GM21529 (cell line): ENCODE results near the gene VNN1.

ENCODE experiments used
- ATAC-seq: cut with Tn5 transposase; IDR thresholded peaks from one replicate; pipeline ENCODE4 v1.9.1; 2021; ENCODE audit not compliant: unreplicated experiment

VNN1 gene, protein sequence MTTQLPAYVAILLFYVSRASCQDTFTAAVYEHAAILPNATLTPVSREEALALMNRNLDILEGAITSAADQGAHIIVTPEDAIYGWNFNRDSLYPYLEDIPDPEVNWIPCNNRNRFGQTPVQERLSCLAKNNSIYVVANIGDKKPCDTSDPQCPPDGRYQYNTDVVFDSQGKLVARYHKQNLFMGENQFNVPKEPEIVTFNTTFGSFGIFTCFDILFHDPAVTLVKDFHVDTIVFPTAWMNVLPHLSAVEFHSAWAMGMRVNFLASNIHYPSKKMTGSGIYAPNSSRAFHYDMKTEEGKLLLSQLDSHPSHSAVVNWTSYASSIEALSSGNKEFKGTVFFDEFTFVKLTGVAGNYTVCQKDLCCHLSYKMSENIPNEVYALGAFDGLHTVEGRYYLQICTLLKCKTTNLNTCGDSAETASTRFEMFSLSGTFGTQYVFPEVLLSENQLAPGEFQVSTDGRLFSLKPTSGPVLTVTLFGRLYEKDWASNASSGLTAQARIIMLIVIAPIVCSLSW

DNA sequence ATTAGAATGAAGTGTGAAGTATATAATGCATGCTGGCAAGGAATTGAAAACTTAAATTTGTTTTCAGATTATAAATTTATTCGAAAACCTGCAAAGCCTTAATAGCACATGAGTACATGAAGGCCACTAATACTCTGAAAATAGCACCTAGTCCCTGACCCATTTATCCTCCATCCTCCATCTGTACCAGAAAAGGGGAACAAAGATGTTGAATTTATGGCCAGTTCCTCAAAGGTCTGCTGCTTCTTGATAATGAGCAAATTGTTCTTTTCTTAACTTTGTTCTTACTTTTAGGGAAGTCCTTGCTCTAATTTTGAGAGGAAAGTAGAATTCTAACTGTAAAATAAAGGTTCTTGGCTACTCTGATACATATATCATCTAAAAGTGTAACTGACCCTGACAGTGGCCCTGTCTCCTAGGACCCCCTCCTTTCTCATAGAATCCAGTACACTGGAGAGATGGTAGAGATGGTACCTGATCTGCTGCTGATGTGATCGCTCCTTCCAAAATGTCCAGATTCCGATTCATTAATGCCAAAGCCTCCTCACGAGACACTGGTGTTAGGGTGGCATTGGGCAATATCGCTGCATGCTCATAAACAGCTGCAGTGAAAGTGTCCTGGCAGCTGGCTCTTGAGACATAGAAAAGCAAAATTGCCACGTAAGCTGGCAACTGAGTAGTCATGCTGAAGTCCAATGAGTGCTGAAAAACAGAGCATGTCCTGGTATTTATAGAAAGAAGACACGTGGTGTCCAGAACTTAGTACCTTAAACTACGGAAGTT lies at the start of gene VNN1:
VNN1 (minus strand) TSS at position 704 of the 783 bp plus-strand sequence; CDS start at position 684, 20 bp downstream.
- ATAC-seq = peak; percentile 65

DNA sequence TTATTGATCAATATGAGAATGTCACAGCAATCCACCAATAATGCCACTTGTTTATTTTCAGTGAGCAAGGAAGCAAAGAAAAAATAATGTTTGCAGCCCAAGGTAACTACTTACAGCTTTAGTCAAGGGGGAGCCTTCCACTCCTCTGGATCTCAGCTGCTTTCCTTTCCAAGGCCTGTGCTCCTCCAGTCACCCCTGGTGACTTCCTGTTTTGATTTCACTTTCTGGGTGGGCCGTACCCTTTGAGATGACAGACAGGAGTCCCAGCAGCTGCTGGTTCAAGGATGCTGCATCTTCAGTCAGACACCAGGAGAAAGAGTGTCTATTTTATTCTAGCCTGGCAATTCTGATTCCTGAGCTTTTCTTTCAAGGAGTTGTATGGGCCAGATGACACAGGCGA lies 49.4 kb upstream of the VNN1 start:
- ATAC-seq = peak; percentile 93

DNA sequence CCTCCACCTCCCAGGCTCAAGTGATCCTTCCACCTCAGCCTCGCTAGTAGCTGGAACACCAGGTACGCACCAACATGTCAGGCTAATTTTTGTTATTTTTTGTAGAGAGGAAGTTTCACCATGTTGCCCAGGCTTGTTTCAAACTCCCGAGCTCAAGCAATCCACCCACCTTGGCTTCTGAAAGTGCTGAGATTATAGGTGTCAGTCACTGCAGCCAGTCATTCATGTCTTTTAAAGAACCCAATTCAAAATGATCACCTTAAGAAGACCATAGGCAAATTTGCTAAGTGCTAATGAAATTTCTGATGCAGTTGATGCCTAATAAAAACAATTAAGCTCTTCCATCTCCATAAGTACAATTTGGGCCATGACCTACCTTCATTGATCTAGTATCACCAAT lies 46.4 kb upstream of the VNN1 start:
- no peak for ATAC-seq

DNA sequence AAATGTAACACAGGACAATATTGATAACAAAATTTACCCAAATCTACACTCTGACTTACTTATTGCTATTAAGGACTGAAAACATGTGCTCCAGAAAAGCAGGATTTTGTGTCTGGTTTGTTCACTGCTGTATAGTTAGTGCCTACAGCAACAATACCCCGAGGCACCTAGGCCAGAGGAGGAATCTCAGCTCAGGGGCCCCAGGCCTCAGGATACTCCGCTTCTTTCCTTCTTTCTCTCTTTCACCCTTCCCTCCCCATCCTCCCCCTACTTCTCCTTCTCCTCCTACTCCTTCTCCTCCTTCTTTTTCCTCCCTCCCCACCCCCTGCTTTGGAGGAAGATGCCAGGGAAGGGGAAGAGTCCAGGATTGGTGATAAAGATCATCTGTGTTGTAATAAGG lies 44.8 kb upstream of the VNN1 start:
- no peak for ATAC-seq

DNA sequence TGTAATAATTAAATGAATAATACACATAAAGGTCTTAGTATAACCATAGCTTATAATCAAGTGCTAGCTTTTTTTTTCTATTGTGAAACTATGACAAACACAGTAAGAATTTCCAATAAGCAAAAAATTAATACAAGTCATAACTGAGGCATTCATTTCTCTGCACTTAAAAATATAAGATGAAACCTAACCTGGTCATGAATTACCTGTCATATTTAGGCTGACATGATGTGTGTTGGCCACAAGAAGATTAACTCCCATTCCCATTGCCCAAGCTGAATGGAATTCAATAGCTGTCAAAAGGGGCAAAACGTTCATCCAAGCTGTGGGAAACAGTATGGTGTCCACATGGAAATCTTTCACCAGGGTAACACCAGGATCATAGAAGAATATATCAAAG lies 38.4 kb upstream of the VNN1 start:
- no peak for ATAC-seq

DNA sequence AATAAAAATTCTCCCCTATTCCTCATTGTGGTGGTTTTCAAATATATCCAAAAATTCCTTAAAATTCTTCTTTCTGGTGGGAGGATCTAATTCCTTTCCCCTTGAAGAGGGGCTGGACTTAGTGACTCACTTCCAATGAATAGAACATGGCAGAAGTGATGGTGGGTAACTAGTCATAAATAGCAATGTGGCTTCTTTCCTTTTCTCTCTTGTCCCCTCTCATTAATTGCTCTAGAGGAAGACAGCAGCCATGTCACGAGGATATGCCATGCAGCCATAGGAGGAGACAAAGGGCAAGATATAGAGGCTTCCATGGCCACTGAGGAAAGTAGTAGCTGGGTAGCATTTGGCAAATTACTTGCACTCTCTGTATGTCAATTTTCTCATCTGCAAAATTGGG lies 38.0 kb upstream of the VNN1 start:
- no peak for ATAC-seq

DNA sequence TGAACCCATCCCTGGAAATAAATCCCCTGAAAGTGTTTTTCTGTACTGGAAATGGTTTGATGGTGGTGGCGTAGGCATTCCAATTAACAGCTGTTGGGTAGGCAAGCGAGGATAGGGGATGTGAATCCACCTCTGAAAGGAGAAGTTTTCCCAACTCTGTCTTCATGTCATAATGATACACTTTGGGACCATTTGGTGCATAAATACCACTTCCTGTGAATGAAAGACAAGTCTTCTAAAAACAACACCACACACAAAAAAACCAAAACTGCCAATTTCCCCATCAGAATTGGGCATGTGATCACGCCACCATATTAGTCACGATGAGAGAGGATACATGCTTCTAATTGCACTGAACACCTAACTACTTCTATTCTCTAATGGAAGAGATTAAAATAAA lies 37.5 kb upstream of the VNN1 start:
- ATAC-seq = peak; percentile 40

DNA sequence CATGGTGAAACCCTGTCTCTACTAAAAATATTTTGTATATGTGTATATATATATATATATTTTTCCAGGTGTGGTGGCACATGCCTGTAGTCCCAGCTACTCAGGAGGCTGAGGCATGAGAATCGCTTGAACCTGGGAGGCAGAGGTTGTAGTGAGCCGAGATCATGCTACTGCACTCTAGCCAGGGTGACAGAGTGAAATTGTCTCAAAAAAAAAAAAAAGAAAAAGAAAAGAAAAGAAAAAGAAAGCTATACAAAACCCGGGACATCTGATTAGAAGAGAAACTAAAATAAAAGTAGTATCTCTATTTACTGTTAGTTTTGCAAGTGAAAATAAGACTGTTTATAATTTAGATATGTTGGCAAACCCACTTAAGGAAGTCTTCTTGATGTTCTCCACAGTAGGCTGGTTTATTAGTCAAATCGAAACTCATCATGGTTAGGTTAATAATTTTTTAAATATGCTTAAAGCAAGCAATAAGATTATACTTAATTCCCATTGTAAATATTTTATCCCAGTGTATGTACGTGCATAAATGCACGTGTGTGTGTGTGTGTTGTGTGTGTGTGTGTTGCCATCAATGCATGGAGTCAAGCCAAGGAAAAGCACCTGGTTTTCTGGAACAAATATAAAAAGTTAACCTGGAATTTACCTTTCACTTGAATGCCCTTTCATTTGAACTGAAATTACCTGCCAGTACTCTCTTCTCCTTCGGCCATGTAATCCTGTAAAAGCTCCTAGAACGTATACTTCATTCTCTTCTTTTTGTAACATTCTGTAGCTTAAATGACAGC lies 36.8 kb upstream of the VNN1 start:
- ATAC-seq = peak; percentile 85

DNA sequence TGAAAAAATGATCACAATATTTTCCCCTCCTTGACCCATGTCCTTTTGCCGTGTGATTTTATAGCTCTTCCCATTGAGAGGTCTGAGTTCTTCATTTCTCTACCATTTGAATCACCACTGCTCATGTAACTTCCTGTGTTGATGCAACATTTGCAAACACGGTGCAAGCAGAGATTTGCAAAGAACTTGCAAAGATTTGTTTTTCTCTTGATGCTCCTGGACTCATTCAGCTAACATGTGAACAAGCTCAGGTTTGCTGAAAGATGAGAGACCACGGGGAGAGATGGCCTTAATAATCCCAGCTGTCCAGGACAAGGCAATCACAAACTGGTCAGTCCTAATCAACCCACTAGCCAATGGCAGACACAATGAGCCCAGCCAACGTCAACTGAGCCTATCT lies 35.3 kb upstream of the VNN1 start:
- ATAC-seq = no peak

DNA sequence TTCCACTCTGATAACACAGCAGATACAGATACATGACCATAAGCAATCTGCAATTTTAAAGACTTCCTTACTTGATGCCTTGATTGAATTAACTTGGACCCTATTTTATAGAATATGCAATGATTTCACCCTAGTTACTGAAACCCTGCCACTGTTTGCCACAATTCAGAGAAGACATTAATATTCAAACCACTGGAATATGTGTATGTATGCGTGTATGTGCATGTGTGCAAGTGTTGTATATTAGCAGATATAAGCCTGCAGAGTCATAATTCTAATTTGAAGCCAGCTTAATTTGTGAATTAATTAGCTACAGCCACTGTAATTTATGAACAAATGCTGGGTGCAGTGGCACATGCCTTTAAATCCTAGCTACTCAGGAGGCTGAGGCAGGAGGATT lies 34.6 kb upstream of the VNN1 start:
- ATAC-seq = no peak

DNA sequence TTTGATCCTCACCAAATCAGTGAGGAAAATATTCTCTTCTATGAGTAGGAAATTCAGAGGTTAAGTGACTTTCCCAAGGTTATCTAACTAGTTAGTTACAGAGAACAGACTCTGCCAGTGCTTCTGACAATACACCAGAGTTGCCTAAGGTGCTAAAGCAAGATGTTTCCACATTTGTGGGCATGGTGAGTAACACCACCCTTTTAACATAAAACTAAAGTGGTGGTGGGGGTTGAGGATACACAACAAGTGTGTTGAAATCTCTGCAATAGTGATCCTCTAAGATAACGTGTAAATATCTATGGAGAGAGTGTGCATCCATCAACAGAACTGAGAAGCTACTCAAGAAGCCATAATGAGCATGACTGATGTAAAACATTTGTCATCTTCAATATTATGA lies 32.2 kb upstream of the VNN1 start:
- no peak for ATAC-seq

DNA sequence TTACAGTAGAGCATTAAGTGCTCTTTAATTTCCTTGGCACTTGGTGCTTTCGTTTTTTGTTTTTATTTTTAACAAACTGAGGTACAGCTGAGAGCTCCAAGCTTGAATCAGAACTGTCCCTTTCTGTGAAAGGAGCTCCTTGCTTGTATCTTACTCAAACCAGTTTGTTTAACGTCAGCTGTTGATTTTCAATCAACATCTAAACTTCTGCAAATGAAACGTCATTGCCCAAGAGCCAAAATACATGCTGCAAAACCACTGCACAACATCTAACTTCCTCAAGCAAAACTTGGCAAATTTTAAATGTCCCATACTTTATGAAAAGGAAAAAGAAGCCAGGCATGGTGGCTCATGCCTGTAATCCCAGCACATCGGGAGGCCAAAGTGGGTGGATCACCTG lies 28.6 kb upstream of the VNN1 start:
- ATAC-seq = no peak

DNA sequence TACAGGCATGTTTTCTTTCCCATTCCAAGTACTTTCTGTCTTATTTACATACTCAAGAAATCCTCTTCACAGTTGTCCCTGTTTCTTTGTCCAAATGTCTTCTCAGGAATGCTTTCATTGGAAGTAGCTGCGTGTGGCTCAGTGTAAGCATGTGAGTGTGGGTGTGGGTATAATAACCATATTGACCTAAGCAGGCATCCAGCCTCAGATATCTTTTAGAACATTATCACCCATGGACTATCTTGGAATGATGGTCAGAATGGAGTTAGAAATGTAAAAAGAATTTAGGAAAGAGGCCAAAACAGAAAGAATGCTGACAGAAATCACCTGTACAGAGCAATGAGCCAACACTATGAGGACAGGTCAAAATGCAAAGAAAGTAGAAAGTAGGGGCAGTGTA lies 27.4 kb upstream of the VNN1 start:
- no peak for ATAC-seq

DNA sequence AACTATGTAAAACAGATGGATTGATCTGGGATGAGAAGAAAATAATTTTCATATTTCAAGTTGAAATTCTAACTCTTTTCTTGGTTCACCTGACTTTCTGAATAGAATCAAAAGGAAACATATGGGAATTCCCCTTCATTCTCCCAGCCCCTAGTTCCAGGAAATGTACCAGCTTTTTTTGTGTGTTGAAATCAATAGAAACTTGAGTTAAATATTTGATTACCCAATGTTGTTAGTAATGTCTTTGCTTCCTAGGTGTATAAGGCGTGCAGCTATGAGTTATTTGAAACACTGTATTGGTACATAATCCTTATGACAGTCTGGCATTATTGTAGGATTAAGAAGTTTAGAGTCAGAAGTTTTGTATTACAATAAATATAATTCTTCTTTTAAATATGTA lies 22.4 kb upstream of the VNN1 start:
- ATAC-seq = no peak

DNA sequence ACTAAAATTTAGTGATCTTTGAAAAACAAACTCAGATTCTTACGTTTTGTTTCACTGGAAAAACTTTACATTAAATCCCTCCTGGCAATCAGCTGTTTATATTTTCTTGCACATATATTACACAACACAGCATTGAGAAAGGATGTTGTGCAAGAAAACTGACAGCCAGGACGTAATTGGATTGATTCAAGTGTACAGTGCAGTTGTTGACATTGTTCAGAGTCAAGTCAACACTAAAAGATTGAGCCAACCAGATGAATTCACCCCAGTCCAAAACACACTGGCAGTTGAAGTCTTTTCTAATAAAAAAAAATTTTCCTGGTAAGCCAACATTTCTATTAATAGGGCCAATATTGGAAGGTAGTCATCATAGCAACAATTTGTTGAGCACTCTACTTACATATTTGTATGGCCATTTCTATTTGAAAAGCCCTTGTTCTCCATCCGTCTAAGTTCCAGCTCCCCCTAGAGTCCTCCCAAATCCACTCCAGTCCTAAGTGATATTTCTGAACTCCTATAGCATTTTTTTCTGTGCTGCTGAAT lies 20.9 kb upstream of the VNN1 start:
- ATAC-seq = no peak

DNA sequence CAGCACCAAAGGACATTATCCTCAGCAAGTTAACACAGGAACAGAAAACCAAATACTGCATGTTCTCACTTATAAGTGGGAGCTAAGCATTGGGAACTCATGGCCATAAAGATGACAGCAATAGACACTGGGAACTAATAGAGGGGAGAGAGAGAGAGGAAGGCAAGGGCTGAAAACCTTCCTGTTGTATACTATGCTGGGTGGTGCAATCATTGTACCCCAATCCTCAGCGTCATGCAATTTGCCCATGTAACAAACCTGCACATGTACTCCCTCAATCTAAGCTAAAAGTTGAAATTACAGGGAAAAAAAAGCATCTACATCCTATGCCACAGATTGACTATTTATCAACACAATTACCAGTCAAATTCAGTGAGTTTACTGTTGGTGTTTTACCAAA lies 20.0 kb upstream of the VNN1 start:
- ATAC-seq = no peak

DNA sequence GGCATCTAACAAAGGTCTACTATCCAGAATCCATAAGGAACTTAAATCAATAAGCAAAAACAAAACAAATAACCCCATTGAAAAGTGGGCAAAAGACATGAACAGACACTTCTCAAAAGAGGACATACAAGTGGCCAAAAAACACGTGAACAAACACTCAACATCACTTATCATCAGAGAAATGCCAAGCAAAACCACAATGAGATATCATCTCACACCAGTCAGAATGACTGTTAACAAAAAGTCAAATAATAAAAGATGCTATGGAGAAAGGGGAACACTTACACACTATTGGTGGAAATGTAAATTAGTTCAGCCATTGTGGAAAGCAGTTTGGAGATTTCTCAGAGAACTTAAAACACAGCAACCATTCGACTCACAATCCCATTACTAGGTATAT lies 19.4 kb upstream of the VNN1 start:
- ATAC-seq = no peak

DNA sequence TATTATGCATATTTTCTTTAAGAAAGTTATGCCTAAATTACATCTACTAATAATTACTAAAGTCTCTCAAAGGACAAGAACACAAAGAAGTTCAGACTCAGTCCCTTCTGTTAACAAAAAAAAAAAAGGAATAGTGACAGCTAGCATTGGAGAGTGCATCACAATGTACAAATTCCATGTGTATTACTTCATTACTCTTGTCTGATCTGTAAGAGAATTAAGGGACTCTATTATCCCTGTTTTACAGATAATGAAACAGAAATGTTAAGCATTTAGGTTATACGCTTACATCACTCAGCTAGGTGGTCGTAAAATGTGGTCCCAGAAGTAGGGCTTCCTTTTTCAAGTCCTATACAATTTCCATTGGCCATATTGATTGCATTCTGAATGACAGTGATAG lies 17.2 kb upstream of the VNN1 start:
- ATAC-seq = no peak

DNA sequence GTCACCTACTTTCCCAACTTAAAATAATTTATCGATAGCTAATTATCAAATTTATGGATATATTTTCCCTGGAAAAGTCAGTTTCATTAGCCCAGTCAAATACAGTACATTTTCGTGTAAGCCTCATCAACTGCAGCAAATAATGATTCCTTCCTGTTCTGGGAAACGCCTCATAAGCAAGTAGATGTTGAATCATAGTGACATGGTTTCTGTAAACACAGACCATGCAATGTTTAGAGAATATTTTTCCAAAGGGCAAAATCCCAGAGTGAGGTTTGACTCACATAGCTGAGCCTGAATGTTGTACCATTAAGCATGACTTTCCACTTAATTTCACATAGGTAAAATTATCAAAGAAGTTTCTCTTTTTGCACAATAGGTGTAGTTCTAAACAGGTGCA lies 16.7 kb upstream of the VNN1 start:
- no peak for ATAC-seq

DNA sequence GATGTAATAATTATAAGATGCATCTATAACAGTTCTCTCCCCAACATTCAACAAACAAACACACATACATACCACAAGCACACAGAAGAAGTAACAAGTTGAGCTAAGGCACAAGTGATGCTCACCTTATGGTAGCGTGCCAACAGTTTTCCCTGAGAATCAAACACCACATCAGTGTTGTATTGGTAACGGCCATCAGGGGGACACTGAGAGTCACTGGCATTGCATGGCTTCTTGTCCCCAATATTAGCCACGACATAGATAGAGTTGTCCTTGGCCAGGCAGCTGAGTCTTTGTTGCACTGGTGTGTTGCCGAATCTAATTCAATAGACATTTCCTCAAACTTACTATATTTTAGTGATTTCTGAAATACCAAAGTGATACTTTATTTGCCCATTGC lies 14.8 kb upstream of the VNN1 start:
- no peak for ATAC-seq

DNA sequence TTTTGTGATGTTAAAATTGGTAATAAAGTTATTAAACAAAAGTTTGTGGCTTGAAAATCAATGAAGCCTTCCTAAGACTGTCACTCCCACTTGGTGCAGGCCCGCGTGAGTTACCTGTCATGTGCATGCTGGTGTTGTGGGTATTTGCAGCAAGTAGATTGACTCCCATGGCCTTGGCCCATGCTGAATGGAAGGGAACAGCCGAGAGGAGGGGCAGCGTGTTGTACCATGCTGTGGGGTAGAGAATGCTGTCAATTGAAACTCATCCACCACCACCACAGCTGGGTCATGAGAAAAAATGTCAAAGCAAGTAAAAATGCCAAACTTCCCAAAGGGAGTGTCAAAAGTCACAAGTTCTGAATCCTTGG lies 12.7 kb upstream of the VNN1 start:
- no peak for ATAC-seq
